MG63 (cell line): ENCODE data around the gene NOLC1. TPM values are rescaled to one million over a fixed set of nuclear protein-coding genes. Genes with fewer than 3 reads are reported as not detected.

Source experiments
- total RNA-seq: library from RNA; depleted of rRNA; stranded (reverse); fragments of >200 nt; shearing (Covaris generic); gene quantifications from 2 replicates; pipeline ENCODE4 v1.2.3, GENCODE V29; 2014; ENCODE audit warnings: low replicate concordance; rRNA removed

The NOLC1 gene
- total RNA-seq, 1 experiment from 2014 or later, result 120 TPM

Other genes with a start within 250 kb of the NOLC1 start
- 12.6 and 16.0 TPM in 2 replicates for gene ARMH3, start 96.2 kb upstream of the NOLC1 start, total RNA-seq
- gene HPS6, start 87.0 kb upstream of the NOLC1 start, total RNA-seq, result 46.0 and 56.3 TPM in 2 replicates
- gene LDB1, start 32.0 kb upstream of the NOLC1 start, total RNA-seq, result 11.8 and 15.6 TPM in 2 replicates
- 6.7 and 13.3 TPM in 2 replicates for gene PPRC1, start 19.3 kb upstream of the NOLC1 start, total RNA-seq
- gene ELOVL3, start 73.9 kb downstream of the NOLC1 start, total RNA-seq, result 0.15 TPM in 1 of 2 replicates, not detected in the other
- gene PITX3, start 89.1 kb downstream of the NOLC1 start, total RNA-seq, result not detected in 2 replicates
- gene GBF1, start 93.1 kb downstream of the NOLC1 start, total RNA-seq, result 9.5 and 15.8 TPM in 2 replicates
- 15.8 and 22.7 TPM in 2 replicates for gene NFKB2, start 243.3 kb downstream of the NOLC1 start, total RNA-seq